GM21360 (cell line): Measurements from ENCODE around the gene RHBDF1.

ENCODE experiments used
- ATAC-seq: cut with Tn5 transposase; IDR thresholded peaks from one replicate; pipeline ENCODE4 v1.9.1; 2021; ENCODE audit warnings: mild to moderate bottlenecking, moderate library complexity; ENCODE audit not compliant: unreplicated experiment

Gene RHBDF1

GRCh38 chr16:74747-75334, 2.4 kb upstream of the RHBDF1 start:
- ATAC-seq = no peak

GRCh38 chr16:74051-74746, 1.8 kb upstream of the RHBDF1 start:
- no peak for ATAC-seq

GRCh38 chr16:71540-72401, 660 bp downstream of the RHBDF1 start:
- no peak for ATAC-seq

GRCh38 chr16:71210-71539, 1.3 kb downstream of the RHBDF1 start:
- no peak for ATAC-seq

GRCh38 chr16:69181-69580, 3.2 kb downstream of the RHBDF1 start:
- no peak for ATAC-seq

GRCh38 chr16:67884-68789, 4.3 kb downstream of the RHBDF1 start:
- no peak for ATAC-seq

GRCh38 chr16:67183-67791, 5.1 kb downstream of the RHBDF1 start:
- no peak for ATAC-seq

GRCh38 chr16:66309-67182, 5.9 kb downstream of the RHBDF1 start:
- ATAC-seq = no peak

DNA sequence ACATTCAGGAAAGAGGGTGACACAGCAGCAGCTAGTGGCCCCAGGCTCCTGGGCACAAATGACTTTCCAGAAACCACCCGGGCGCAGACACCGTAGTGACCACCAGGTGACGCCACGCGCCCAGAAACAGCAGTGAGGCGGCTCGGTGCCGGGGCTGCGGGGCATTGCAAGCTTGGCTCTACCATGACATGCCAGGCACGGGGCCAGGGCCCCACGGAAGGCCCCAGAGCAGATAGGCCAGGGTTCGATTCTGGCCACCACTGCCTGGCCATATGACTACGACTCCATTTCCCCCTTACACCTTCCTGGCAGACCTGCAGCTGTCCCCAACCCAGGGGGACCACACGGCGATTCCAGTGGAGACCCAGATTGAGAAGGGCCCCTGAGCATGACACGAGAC, 6.7 kb downstream of the RHBDF1 start:
- no peak for ATAC-seq

- ATAC-seq = no peak
These were observed 7.5 kb downstream of the RHBDF1 start for GRCh38 chr16:64914-65255.

DNA sequence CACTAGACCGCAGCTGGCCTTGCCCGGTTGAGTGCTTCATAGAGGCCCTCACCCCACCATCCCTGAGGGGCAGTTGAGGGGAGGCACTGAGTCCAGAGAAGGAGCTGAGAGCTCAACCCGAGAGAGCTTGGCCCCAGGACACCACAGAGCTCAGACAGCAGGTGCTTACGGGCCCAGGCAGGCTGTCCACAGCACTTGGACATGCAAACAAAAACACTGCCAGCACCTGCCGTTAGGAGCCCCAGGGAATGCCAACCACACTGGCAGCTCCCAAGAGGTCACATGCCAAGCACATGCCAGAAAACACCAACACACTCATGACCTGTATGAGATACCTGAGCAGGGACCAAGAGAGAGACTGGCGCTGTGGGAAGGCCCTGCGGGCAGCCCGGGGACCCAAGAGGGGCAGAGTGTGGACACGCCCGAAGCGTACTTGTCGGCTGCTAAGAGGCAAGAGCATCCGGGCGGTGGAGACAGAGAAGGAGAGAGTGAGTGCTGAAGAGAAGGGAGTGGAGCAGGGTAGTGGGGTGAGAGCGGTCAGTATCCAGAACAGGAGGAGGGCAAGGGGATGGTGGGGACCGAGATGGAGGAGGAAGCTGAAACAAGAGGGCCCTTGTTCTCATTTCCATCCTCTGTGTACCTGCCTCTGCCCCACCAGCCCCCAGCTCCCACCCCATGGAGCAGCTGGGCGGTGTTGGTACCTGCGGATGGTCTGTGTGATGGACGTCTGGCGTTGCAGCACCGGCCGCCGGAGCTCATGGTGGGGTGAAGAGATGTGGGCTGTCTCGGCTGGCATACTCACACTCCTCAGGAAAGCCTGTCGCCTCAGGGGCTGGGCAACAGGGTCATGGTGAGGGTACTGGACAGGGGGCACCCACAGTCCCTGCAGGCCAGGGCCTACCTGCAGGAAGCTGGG, 8.2 kb downstream of the RHBDF1 start:
- ATAC-seq = no peak

- ATAC-seq = no peak
These were observed 9.0 kb downstream of the RHBDF1 start for GRCh38 chr16:63466-63865.

DNA sequence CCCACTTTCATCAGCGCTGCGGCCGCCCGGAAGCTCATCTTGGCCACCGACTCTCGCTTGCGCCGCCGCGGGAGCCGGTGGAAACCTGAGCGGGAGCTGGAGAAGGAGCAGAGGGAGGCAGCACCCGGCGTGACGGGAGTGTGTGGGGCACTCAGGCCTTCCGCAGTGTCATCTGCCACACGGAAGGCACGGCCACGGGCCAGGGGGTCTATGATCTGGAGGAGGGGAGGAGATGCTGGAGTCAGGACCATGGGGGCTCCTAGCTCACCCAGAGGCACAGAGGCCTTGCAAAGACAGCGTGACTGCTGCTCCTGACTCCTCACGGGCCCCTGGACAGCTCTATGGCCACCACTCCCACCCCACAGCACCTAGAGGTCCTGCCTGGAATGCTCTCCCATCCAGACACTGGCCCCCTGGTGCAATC, 9.5 kb downstream of the RHBDF1 start:
- ATAC-seq = no peak

GRCh38 chr16:62283-62967, 10.0 kb downstream of the RHBDF1 start:
- ATAC-seq = no peak

DNA sequence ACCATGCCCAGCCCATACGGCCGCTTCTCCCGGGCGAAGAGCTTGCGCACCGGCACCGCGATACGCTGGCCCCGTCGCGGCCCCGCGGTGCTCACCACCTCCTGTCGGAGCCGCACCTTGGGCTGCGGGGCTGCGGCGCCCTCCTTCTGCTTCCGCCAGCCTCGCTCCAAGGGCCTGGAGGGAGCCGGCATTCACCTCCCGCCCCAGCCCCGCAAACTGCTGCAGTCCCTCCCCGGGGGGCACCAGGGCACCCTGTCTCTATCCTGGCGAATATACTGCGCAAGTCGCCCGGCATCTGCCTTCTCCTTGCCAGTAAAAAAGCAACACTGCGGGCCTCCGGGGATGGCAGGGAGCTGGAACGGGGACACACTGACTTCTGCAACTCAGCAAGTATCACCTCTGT, 10.6 kb downstream of the RHBDF1 start:
- no peak for ATAC-seq

DNA sequence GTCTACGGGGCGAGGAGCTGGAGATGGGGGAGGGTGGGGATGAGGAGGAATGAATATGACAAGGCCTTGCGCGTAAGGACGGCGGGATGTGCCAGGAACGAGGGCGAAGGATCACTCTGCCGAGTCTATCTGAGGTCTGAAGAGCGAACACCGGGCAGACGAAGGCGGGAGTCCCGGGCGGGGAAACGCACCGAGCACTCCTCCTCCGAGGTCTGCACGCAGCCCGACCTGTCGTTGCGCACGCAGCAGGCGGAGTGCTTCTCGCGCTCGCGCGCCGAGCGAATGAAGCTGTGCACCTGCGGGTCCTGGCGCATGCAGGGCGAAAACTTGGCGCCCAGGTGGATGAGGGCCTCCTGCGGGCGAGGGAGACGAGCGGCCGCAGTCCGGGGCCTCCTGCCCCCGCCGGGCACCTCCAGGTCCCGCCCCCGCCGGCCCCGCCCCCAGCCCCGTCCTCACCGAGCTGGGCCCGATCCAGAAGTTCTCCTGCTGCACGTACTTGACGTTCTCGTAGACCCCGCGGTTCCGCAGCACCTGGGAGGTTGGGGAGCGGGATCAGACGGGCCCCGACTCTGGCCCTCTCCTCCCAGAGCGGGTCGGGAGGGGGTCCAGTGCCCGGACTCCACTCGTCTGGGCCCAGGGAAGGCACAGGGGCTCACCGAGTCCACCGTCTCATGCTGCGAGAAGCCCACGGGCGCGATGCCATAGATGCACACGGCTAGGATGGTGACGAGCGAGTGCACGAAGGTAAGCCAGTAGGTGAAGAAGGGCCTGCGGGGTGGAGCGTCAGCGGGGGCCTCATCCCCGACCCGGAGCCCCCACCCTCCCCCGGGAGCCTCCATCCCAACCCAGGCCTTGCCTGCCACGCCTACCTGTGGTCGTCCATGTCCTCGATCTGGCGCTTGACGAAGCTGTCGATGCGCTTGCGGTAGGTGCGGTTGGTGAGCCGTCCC, 11.2 kb downstream of the RHBDF1 start:
- no peak for ATAC-seq

GRCh38 chr16:60166-60565, 12.3 kb downstream of the RHBDF1 start:
- no peak for ATAC-seq
